HG02870 (cell line): ENCODE results near the gene KIF3A.

Source experiments
- ATAC-seq: cut with Tn5 transposase; IDR thresholded peaks from one replicate; pipeline ENCODE4 v1.9.1; 2021; ENCODE audit warnings: mild to moderate bottlenecking, moderate library complexity; ENCODE audit not compliant: unreplicated experiment

Gene KIF3A

GRCh38 chr5:132679717-132680380 lies 57.5 kb downstream of the KIF3A start:
- no peak for ATAC-seq

GRCh38 chr5:132679166-132679565 lies 58.2 kb downstream of the KIF3A start:
- no peak for ATAC-seq

GRCh38 chr5:132678735-132679134 lies 58.6 kb downstream of the KIF3A start:
- ATAC-seq = no peak

GRCh38 chr5:132677682-132678400 lies 59.5 kb downstream of the KIF3A start:
- ATAC-seq = no peak

GRCh38 chr5:132677191-132677590 lies 60.2 kb downstream of the KIF3A start:
- ATAC-seq = no peak

- ATAC-seq = no peak
Observed at GRCh38 chr5:132675936-132676689, 61.2 kb downstream of the KIF3A start.

GRCh38 chr5:132674671-132675506 lies 62.5 kb downstream of the KIF3A start:
- peak; percentile 78 for ATAC-seq

- ATAC-seq = no peak
Observed at GRCh38 chr5:132673939-132674630, 63.3 kb downstream of the KIF3A start, which contains the start of gene IL4. Gene IL4 (plus strand): TSS chr5:132673989. CDS start chr5:132674051, 62 bp downstream.

GRCh38 chr5:132673488-132673887 lies 63.9 kb downstream of the KIF3A start:
- no peak for ATAC-seq

GRCh38 chr5:132671000-132671399 lies 66.3 kb downstream of the KIF3A start:
- no peak for ATAC-seq

- no peak for ATAC-seq
Observed at GRCh38 chr5:132669966-132670882, 67.1 kb downstream of the KIF3A start.

- ATAC-seq = no peak
Observed at GRCh38 chr5:132669455-132669820, 67.9 kb downstream of the KIF3A start.

GRCh38 chr5:132668706-132669454 lies 68.5 kb downstream of the KIF3A start:
- no peak for ATAC-seq

- ATAC-seq = no peak
Observed at GRCh38 chr5:132667761-132668705, 69.3 kb downstream of the KIF3A start.

- ATAC-seq = no peak
Observed at GRCh38 chr5:132667309-132667708, 70.0 kb downstream of the KIF3A start.

GRCh38 chr5:132666310-132667123 lies 70.8 kb downstream of the KIF3A start:
- no peak for ATAC-seq
